ENCODE data around the gene LRFN3.
"Not testable (repeated sequence)": the region's sequence is repeated elsewhere in the genome, so short reads cannot be mapped to it uniquely, and the experiment has no call there.

Gene LRFN3

GRCh38 chr19:35901055-35901644 lies 35.0 kb upstream of the LRFN3 start:
- peaks cover under 1% of the 10 kb centered on the region for H3K36me3 ChIP-seq (ENCODE audit: insufficient read depth, low read length)
- no peaks in the 10 kb centered on the region for H3K9me3 ChIP-seq (ENCODE audit: low read length)
- H3K27me3 ChIP-seq (ENCODE audit: insufficient read depth, low read length): peaks cover 30% of the 10 kb centered on the region
- H3K4me1 ChIP-seq (ENCODE audit: insufficient read depth, low read length): peaks cover 12% of the 10 kb centered on the region
- peak overlapping the region; percentile 63 for H3K4me3 ChIP-seq (ENCODE audit: low read length)
- no peak overlapping the region for H2AFZ ChIP-seq (ENCODE audit: low read depth, low read length)

GRCh38 chr19:35901854-35902661 lies 34.1 kb upstream of the LRFN3 start, which contains the start of gene HCST:
Gene HCST (plus strand): TSS chr19:35902529. CDS start chr19:35902594, 65 bp downstream.
- no peak within 1 kb of the TSS for H2AFZ ChIP-seq (ENCODE audit: low read depth, low read length)
- no peaks in the 10 kb centered on the region for H3K36me3 ChIP-seq (ENCODE audit: insufficient read depth, low read length)
- H3K4me3 ChIP-seq (ENCODE audit: low read length): no peak within 1 kb of the TSS
- H3K9me3 ChIP-seq (ENCODE audit: low read length): no peaks in the 10 kb centered on the region
- peaks cover 12% of the 10 kb centered on the region for H3K4me1 ChIP-seq (ENCODE audit: insufficient read depth, low read length)
- peaks cover 32% of the 10 kb centered on the region for H3K27me3 ChIP-seq (ENCODE audit: insufficient read depth, low read length)

DNA sequence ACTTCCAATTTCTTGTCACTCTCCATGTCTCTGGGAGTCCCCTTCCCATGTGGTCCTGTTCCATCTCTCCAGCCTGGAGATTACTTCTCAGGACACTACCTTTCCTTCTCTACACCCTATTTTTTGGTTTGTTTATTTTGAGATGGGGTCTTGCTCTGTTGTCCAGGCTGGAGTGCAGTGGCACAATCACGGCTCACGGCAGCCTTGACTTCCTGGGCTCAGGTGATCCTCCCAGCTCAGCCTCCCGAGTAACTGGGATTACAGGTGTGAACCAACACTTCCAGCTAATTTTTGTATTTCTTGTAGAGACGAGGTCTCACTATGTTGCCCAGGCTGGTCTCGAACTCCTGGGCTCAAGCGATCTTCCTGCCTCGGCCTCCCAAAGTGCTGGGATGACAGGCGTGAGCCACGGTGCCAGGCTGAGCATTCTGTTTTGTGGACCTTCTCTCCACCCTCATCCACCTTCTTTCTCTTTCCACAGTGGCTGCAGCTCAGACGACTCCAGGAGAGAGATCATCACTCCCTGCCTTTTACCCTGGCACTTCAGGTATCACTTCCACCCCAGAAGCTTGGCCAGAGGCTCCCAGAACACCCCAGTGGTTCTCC lies 33.2 kb upstream of the LRFN3 start:
- H3K4me3 ChIP-seq (ENCODE audit: low read length): no peak overlapping the region
- no peaks in the 10 kb centered on the region for H3K9me3 ChIP-seq (ENCODE audit: low read length)
- H3K27me3 ChIP-seq (ENCODE audit: insufficient read depth, low read length): peaks cover 32% of the 10 kb centered on the region
- peaks cover 18% of the 10 kb centered on the region for H3K4me1 ChIP-seq (ENCODE audit: insufficient read depth, low read length)
- no peaks in the 10 kb centered on the region for H3K36me3 ChIP-seq (ENCODE audit: insufficient read depth, low read length)
- no peak overlapping the region for H2AFZ ChIP-seq (ENCODE audit: low read depth, low read length)

DNA sequence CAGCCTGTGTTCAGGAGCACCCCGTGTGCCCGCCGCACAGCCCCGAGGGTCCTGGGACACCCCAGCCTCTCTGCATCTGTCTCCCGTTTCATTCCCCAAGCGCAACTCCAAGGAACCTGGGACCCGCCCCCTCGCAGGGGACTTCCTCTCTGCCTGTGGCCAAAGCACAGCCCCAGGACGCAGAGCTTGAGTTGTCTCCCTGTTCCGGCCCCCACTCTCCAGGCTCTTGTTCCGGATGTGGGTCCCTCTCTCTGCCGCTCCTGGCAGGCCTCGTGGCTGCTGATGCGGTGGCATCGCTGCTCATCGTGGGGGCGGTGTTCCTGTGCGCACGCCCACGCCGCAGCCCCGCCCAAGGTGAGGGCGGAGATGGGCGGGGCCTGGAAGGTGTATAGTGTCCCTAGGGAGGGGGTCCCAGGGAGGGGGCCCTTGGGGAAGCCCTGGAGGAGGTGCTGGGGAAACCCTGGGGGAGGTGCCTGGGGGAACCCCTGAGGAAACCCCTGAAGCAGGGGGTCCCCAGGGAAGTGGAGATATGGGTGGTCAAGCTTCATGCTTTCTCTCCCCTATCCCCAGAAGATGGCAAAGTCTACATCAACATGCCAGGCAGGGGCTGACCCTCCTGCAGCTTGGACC lies 32.5 kb upstream of the LRFN3 start:
- Histone ChIP-seq H3K9me3 (ENCODE audit: low read length) (no peaks in the 10 kb centered on the region), H3K27me3 (ENCODE audit: insufficient read depth, low read length) (peaks cover 32% of the 10 kb centered on the region), H3K4me1 (ENCODE audit: insufficient read depth, low read length) (peaks cover 18% of the 10 kb centered on the region), H3K36me3 (ENCODE audit: insufficient read depth, low read length) (no peaks in the 10 kb centered on the region), H2AFZ (ENCODE audit: low read depth, low read length) (no peak overlapping the region), H3K4me3 (ENCODE audit: low read length) (no peak overlapping the region)

- Histone ChIP-seq H3K27me3 (ENCODE audit: insufficient read depth, low read length) (peaks cover 32% of the 10 kb centered on the region), H3K4me3 (ENCODE audit: low read length) (no peak overlapping the region), H2AFZ (ENCODE audit: low read depth, low read length) (no peak overlapping the region), H3K9me3 (ENCODE audit: low read length) (no peaks in the 10 kb centered on the region), H3K4me1 (ENCODE audit: insufficient read depth, low read length) (peaks cover 13% of the 10 kb centered on the region), H3K36me3 (ENCODE audit: insufficient read depth, low read length) (no peaks in the 10 kb centered on the region)
Measured at GRCh38 chr19:35904311-35905068, 31.7 kb upstream of the LRFN3 start.

DNA sequence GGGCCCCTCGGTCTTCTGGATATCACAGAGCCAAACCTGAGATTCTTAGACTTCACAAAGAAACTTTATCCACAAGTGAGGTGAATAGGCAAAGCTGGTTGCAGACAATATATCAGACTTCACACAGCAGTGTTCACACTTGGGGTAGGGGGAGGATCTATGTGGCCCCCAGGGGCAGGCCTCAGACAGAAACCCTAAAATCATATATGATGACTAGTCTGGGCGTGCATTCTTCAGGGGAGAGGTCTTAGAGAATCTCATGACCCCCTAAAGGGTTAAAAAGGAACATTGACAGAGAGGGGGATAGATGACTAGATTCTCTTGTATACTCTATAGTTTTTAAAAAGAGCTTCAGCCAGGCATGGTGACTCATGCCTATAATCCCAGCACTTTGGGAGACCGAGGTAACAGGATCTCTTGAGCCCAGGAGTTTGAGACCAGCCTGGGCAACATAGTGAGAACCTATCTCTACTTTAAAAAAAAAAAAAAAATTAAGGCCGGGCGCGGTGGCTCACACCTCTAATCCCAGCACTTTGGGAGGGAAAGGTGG lies 30.9 kb upstream of the LRFN3 start:
- peaks cover 32% of the 10 kb centered on the region for H3K27me3 ChIP-seq (ENCODE audit: insufficient read depth, low read length)
- no peaks in the 10 kb centered on the region for H3K36me3 ChIP-seq (ENCODE audit: insufficient read depth, low read length)
- H3K4me1 ChIP-seq (ENCODE audit: insufficient read depth, low read length): peaks cover 13% of the 10 kb centered on the region
- no peaks in the 10 kb centered on the region for H3K9me3 ChIP-seq (ENCODE audit: low read length)
- H2AFZ ChIP-seq (ENCODE audit: low read depth, low read length): no peak overlapping the region
- no peak overlapping the region for H3K4me3 ChIP-seq (ENCODE audit: low read length)

- peaks cover 23% of the 10 kb centered on the region for H3K27me3 ChIP-seq (ENCODE audit: insufficient read depth, low read length)
- H3K4me1 ChIP-seq (ENCODE audit: insufficient read depth, low read length): peaks cover 6% of the 10 kb centered on the region
- no peaks in the 10 kb centered on the region for H3K9me3 ChIP-seq (ENCODE audit: low read length)
- no peaks in the 10 kb centered on the region for H3K36me3 ChIP-seq (ENCODE audit: insufficient read depth, low read length)
- no peak overlapping the region for H2AFZ ChIP-seq (ENCODE audit: low read depth, low read length)
- no peak overlapping the region for H3K4me3 ChIP-seq (ENCODE audit: low read length)
Measured at GRCh38 chr19:35907377-35907745, 28.8 kb upstream of the LRFN3 start.

DNA sequence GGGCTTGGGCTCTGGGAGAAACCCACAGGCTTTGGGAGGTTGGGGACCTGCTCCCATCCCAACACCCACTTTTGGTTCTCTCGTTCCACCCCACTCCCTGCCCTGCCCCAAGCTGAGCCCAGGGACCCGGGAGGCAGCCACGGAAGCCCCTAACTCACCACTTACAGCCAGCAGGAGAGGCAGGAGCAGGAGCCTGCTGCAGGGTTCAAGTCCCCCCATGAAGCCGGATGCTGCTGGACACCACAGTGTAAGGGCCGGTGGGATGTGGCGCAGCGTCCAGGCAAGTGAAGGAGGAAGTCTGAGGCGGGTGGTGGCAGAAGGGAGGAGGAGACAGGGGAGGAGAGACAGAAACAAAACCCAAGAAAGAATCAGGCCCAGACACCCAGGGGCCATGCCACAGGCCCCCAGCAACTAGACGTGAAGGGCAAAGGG lies 28.1 kb upstream of the LRFN3 start, which contains the start of gene TYROBP:
Gene TYROBP, minus strand, starts transcription at position 286 of the 432 bp plus-strand sequence. Its CDS starts 67 bp downstream, at position 219.
- Histone ChIP-seq H3K36me3 (ENCODE audit: insufficient read depth, low read length) (no peaks in the 10 kb centered on the region), H3K4me1 (ENCODE audit: insufficient read depth, low read length) (peaks cover 6% of the 10 kb centered on the region), H2AFZ (ENCODE audit: low read depth, low read length) (no peak within 1 kb of the TSS), H3K27me3 (ENCODE audit: insufficient read depth, low read length) (peaks cover 17% of the 10 kb centered on the region), H3K9me3 (ENCODE audit: low read length) (no peaks in the 10 kb centered on the region), H3K4me3 (ENCODE audit: low read length) (no peak within 1 kb of the TSS)

GRCh38 chr19:35908973-35909683 lies 27.0 kb upstream of the LRFN3 start:
- H3K36me3 ChIP-seq (ENCODE audit: insufficient read depth, low read length): no peaks in the 10 kb centered on the region
- no peak overlapping the region for H2AFZ ChIP-seq (ENCODE audit: low read depth, low read length)
- H3K4me3 ChIP-seq (ENCODE audit: low read length): no peak overlapping the region
- peaks cover 6% of the 10 kb centered on the region for H3K4me1 ChIP-seq (ENCODE audit: insufficient read depth, low read length)
- H3K27me3 ChIP-seq (ENCODE audit: insufficient read depth, low read length): peaks cover 7% of the 10 kb centered on the region
- H3K9me3 ChIP-seq (ENCODE audit: low read length): no peaks in the 10 kb centered on the region

DNA sequence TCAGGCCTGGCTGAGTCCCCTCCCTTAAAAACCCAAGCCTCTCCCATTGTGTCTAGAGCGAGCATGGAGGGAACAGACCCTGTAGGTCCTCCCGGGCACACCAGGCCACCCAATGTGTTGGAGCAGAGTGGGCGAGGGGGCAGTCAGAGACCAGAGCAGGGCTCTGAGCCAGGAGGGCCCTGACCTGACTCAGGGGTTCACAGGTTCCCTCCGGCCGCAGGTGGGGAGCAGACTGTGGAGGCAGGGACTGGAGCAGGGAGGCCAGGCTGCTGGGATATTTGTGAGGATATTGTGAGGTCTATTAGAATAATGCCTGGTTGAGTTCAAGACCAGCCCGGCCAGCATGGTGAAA lies 26.5 kb upstream of the LRFN3 start:
- H3K4me1 ChIP-seq (ENCODE audit: insufficient read depth, low read length): peaks cover 6% of the 10 kb centered on the region
- no peak overlapping the region for H3K4me3 ChIP-seq (ENCODE audit: low read length)
- peaks cover 7% of the 10 kb centered on the region for H3K27me3 ChIP-seq (ENCODE audit: insufficient read depth, low read length)
- no peaks in the 10 kb centered on the region for H3K9me3 ChIP-seq (ENCODE audit: low read length)
- H2AFZ ChIP-seq (ENCODE audit: low read depth, low read length): no peak overlapping the region
- H3K36me3 ChIP-seq (ENCODE audit: insufficient read depth, low read length): no peaks in the 10 kb centered on the region

- not testable (repeated sequence) for H3K4me3 ChIP-seq (ENCODE audit: low read length); H2AFZ ChIP-seq (ENCODE audit: low read depth, low read length); H3K9me3 ChIP-seq (ENCODE audit: low read length); H3K27me3 ChIP-seq (ENCODE audit: insufficient read depth, low read length); H3K4me1 ChIP-seq (ENCODE audit: insufficient read depth, low read length); H3K36me3 ChIP-seq (ENCODE audit: insufficient read depth, low read length)
Measured at GRCh38 chr19:35910355-35910754, 25.8 kb upstream of the LRFN3 start.

GRCh38 chr19:35911173-35911572 lies 25.0 kb upstream of the LRFN3 start:
- Histone ChIP-seq H3K36me3 (ENCODE audit: insufficient read depth, low read length) (no peaks in the 10 kb centered on the region), H3K4me1 (ENCODE audit: insufficient read depth, low read length) (peaks cover 6% of the 10 kb centered on the region), H3K27me3 (ENCODE audit: insufficient read depth, low read length) (peaks cover 3% of the 10 kb centered on the region), H3K9me3 (ENCODE audit: low read length) (no peaks in the 10 kb centered on the region), H3K4me3 (ENCODE audit: low read length) (no peak overlapping the region), H2AFZ (ENCODE audit: low read depth, low read length) (no peak overlapping the region)

All from neuron (in vitro differentiated cells).